HT-29 (cell line): Measurements from ENCODE around the gene NT5E. TPM values are rescaled to one million over a fixed set of nuclear protein-coding genes. Genes with fewer than 3 reads are reported as not detected.

Experiments used
- DNase-seq: peaks from one replicate; pipeline ENCODE4 v3.0.0-alpha.2; 2015; ENCODE audit warnings: low spot score
- total RNA-seq: library from RNA; depleted of rRNA; stranded (reverse); fragments of >200 nt; shearing (Covaris generic); gene quantifications from 2 replicates; pipeline ENCODE4 v1.2.3, GENCODE V29; 2014

Gene NT5E
- total RNA-seq, 1 experiment from 2014 or later, result 57.4 TPM

DNA sequence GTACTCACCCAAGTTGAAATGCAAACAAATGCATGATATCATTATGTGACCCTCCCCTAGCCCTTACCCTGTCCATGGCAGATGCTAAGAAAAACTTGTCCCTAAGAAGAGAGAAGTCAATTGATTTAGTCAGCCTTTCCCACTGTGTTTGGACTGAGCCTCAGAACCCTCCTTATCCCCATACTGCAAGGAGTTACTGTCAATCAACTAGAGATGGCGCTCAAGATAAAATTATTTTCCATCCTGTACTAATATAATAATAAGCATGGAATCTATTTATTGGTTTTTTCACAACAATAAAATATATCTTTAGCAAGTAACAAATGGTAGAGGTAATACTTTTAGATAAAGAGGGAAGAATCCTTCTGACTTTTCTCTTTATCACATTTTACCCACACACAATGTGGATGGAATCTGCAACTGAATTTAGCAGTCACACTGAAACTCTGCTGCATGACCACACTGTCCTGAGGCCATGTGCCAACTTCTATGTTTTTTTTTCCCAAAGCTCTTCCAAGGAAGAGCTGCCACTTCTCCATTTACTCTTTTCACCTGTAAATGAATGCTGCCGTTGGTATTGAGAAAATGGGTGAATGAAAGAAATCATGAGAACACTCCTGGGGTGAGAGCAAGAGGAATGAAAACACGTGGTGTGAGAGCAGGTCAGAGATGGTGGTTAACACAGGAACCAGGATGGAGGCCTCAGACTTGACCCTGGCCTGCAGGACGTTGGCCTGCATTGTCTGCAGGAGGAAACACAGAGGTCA is 10.5 kb downstream of the NT5E start:
- no peak for DNase-seq

DNA sequence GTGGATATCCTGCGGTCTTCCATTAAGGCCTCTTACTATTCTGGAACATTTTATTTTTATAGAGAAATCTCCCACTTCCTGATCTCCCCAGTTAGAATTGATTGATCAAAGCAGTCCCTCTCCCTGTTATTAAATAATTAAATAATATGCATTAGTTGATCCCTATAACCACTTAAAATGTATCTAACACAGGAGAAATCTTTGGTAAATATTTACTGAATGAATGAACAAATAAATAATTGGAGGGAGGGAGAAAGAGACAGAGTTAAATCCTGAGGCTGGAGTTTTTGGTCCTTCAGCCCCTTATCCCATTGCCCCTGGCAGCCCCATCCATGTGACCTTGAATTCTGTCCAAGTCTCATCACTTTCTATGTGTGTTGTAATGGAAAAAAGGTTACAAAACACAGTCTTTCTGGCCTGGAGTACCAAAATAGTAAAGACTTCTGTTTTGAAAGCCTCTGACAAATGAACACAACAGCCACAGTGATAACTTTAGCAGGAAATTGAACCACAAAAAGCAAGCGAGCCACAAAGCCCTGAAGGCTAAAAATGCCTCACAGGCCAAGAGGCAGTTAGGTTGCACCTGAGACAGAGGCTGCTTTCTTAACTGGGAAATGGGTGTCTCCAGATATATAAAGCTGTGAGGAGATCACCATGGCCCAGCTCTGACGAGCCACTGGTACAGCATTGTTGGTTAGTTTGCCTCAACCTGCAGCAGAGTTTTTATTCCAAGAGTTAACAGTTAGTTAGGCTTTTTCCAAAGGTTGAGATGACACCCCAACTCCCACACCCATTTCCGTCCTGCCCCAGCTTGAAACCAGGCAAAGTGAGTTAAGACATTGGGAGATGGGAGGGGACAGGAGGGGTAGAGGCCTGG is 11.3 kb downstream of the NT5E start:
- DNase-seq, result no peak

DNA sequence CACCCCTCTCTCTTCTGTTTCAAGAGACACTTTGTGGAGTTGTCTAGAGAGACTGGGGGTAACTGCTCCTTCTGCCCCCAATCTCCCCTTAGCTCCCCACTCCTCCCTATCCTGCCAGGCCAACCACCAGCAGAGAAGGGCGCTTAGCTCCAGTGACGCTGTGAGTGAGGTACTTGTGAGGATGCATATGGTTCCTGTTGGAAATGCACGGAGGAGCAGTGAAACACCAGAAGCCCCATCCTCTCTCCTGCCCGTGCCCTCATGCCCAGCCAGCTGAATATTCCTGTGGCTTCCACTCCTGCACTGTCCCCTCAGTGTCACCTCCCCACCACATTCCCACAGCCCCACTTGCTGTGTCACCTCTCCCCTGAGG is 11.9 kb downstream of the NT5E start:
- no peak for DNase-seq

DNA sequence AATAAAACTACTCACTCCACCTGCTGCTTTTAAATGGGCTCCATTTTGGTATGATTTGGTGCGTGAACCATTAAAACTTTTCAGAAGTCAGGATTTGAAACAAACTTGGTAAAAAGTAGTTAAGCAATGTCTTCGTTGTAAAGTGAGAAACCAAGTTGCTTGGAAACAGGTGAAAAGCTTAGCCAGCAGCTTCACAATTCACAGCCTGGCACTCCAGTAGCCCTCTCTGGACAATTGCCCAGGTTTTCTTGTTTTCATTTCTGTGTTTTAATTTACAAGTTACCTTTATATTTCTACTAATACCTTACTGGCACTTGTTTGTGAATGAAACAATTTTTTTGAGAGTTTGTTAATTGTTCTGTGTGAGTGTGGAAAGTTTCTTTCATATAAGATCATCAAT is 12.8 kb downstream of the NT5E start:
- DNase-seq, result no peak

DNA sequence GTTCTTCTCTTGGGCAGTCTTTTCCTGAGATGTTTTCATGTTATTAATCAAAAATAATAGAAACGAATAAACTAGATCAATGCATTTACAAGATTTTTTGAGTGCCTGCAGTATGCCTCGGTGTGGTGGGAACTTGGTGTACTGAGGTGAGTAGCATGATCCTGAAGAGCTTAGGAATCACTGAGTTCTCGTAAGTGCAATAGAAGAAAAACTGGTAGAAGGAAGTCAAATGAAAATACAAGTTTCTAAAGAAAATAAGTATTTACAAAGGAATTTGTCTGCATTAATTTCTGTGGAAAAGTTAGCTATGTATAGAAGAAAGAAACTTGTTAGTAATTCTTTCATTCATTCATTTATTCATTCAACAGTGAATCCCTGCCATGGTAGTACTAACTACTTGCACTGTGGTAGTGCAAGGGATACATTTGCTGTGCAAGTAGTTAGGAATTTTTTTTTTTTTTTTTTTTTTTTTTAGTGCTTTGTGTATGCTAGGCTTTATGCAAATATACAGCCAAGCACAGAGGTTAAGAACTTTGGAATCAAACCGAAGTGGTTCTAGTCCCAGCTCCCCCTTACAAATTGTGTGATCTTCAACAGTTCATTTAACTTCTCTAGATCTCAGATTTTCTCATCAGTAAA is 13.9 kb downstream of the NT5E start:
- no peak for DNase-seq

DNA sequence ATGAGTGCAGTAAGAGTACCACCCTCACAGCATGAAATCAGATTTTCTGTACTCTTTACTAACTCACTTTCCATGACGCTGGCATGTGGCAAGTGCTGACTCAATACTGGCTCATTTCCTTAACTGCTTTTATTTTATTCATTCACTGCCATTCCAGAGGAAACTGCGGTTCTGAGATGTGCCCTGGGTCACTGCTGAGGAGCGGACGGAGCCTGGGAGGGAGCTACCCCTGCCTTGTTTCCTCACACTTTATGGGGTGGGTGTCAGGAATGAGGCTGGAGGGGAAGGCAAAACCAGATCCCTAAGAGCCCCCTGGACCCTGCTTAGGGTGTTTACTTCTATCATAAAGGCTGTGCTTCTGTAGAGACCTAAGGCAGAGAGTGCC is 14.4 kb downstream of the NT5E start:
- DNase-seq, result peak; percentile 64

DNA sequence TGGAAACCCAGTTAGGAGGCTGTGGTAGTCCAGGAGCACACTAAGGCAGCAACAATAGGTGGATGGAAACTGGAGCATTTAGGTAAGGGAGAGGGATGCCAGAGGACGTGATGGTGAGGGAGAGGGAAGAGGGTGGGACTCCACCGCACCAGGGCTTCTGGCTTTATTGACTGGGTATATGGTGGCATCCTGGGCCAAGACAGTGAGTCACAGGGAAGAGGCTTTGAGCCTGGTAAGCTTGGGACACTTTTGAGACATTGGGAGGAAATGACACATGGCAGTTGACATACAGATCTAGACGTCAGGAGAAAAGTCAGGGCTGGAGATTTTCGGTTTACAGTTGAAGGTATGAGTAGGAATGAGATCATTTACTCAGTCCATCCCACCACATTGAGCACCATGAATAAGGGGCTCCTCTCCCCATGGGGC is 14.9 kb downstream of the NT5E start:
- DNase-seq, result peak; percentile 63

DNA sequence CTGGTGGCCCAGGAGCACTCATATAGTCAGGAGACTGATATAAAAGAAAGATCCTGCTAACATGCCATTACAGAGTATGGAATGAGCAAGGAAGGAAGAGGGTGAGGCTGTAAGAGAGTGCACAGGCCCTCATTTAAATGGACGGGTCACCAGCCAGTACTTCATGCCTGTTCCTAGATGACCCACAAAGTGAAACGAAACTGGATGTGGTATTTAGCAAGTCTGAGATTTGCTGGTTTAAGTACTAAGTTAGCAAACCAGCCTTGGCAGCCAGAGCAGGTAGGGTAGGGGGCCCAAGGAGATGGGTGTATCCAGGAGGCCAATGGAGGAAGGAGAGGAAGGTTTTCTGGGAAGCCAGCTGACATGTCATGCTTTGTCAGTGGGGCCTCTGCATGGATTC is 15.9 kb downstream of the NT5E start:
- DNase-seq, result no peak

DNA sequence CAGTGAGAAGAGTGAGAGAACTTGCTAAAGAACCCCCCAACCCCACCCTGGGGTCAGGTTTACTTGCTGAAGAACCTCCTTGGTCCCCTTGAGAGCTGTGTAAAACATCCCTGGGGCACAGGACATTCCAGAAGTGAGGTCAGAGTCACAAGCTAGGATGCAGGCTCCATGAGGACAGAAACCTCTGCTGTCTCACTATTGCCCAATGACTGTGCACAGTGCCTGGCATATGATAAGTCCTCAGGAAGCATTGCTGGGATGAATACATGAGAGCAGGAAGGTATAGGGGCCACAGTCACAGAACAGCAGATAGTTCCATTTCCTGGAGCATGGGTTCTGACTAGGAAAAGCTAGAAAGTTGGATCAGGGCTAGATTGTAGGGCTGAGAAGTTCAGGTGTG is 18.4 kb downstream of the NT5E start:
- DNase-seq, result no peak

DNA sequence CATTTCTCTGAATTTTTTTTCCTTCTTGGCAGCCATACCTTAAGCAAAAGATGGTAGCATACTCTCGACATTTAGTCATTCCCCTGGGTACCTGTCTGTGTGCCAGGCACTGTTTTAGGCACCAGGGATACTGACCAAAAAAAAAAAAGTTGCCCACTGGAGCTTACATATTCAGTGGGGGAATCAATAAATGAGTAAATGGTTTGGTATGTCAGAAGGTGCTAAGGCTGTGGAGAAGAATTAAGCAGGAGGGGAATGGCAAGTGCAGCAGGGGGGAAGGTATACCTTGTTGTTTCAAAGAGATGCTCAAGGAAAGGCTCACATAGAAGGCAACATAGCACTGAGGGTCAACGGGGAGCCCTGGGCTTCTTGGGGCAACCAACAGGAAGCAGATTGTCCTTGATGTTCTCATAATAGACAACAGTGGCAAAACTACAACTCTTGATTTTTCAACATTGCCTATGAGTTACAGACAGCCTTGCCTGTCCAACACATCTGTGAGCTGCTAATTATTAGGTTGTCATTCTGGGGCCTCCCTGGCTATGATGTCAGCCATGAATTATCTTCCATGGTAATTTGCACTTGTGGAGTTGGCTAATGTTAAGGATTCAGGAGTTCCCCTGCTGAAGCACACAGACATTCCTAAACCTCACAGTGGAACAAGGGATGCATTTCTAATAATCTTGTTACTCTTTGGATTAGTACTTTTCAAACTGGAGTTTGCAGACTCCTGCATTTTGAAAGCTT is 19.6 kb downstream of the NT5E start:
- no peak for DNase-seq

DNA sequence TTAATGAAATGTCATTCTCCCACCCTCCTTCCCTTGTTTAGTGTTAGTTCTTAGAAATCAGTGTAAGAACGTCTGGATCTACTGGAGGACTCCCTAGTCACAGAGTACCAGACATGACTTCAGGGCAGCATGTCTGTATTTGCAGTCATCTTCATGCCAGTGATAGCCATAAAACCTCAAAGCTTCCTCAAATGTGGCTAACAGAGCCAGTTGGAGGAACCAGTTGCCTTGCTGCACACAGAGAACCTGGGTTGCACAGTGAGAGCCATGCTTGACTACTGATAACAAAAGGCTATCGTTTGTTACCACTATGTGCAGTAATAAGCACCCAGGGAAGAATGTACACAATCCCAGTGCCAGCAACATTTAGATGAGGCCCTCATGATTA is 20.1 kb downstream of the NT5E start:
- DNase-seq, result no peak

DNA sequence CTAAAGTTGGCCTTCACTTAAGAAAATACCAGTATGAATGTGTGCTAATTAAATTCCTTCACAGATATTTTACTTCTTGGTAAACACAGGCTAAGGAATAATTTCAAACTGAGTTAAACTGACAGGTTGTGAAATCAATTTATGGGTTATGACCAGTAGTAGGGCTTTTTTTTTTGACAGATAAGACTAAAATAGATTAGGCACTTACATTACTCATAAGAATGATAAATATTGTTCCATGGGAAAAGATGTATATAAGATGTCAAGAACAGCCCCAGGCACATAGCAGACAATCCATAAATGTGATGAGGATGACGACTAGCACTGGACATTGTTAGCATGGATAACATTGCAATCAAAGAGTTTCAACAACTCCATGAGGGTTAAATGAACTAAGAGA is 22.9 kb downstream of the NT5E start:
- no peak for DNase-seq

DNA sequence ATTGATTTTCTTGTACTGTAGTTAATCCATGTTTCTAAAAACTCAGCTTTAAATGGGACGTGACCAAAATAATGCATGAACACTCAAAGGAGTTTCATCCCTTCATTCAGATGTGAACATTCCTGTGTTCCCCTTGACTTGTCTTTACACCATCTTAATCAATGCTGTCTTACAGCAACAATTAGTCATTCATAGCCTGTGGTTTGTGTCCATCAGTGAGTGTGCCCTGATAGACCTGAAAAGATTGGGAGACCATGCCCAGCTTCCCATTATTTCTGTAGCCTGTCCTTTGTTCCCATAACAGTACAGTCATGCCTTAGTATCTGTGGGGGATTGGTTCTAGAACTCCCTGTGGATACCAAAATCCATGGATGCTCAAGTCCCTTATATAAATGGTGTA is 23.9 kb downstream of the NT5E start:
- DNase-seq, result no peak

DNA sequence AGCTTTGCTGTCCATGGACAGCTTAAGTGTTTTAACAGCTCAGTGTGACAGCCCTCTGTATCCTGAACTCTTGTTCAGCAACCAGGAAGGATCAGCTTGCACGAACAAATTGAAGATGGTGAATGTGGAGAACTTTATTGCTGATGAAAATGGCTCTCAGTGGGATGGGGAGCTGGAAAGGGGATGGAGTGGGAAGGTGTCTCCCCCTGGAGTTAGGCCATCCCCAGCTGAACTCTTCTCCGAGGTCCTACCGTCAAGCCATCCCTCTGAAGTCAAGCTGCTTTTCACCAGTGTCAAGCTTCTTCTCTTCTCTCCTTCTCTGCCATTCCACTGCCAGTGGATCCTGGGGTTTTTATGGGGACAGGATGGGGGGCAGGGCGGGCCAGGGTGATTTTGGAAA is 26.6 kb downstream of the NT5E start:
- no peak for DNase-seq

DNA sequence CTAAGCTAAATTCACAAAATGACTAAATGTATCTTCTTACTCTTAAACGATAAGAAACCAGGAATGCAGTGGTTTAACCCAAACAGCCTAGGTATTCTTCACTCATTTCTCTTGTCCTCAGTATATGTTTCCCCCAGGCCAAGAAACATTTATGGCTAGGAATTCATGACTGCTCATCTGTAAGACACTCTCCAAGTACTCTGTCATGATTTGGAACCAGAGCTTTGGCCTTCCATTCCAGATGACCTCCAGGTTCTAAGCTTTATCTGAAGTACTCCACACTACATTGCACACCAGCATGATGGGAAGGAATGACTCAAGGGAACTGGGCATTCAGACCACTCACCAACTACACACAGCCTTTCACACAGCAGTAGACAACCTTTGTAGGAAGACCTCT is 29.3 kb downstream of the NT5E start:
- no peak for DNase-seq

DNA sequence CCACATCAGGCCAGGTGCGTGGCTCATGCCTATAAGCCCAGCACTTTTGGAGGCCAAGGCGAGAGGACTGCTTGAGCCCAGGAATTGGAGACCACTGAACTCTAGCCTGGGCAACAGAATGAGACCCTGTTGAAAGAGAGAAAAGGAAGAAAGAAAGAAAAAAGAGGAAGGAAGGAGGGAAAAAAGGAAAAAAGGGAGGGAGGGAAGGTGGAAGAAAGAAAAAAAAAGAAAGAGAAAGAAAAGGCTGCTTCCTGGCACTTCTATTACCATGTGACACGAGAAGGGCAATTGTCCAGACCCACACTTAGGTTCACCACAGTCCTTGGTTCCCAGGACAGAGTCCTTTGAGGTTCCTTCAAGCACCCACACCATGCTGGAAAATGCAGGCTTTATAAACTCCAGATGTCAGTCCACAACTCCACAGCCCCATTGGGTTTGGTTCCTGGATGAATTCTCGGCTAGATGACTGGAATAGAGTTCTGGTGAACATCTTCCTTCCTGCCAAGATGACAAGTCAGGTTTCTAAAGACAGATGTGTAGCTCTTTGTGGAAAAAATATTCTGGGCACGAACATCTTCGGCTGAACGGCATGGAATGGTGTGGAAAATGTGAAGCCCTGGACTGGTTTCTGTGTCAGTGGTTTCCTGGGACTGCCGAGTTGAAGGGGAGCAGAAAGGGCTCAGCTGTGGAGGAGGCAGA is 32.5 kb downstream of the NT5E start:
- DNase-seq, result no peak

DNA sequence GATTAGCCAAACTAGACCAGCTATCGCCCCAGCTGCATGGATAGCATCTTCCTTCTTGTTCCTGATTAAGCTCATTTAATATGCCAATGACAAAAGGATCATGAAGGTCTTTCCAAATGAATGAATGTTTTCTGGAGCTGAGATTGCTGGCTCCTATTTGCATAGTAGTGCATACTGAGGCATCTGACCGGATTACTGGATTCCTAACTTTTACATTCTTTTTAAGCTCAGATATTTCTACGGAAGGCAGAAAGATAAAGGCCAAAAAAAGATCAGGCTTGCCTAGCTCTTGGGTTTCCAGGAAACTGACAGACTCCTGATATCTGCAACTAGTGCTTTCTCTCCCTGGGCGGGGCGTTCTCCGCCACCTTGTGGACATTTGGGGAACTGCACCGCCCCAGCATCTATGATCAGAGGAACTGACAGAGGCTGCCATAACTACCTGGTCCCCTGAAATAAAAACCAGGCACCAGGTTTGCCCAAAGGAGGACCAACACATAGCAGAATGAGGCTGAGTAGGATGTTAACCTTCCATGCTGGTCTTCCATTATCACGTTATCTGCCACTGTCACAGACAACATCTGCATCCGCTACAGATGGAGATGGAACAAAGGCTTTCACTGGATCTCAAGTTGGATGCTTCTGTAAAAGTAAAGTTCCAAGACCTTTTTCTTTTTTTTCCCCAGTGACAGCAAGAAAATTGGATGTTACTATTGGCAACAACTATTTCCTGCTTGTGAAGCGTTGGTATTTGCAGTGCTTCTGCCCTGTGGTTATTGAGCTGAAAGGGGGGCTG is 33.2 kb downstream of the NT5E start:
- DNase-seq, result peak; percentile 91

DNA sequence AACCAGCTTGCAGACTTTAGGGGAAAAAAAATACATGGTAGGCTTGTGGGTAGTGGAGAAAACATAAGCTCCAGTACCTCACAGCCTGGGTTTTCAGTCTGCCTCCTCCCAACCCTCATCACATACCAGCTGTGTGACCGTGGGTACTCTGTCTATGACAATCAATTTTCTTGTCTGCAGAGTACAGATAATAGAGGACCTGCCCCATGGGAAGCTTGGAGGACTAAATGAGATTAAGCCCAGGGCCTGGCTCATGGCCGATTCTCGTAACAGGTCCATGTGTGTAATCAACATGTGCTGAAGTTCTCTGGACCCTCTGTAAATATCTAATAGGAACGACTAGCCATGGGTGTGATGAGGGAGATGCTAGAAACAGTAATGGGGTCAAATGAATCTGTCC is 34.0 kb downstream of the NT5E start:
- no peak for DNase-seq

DNA sequence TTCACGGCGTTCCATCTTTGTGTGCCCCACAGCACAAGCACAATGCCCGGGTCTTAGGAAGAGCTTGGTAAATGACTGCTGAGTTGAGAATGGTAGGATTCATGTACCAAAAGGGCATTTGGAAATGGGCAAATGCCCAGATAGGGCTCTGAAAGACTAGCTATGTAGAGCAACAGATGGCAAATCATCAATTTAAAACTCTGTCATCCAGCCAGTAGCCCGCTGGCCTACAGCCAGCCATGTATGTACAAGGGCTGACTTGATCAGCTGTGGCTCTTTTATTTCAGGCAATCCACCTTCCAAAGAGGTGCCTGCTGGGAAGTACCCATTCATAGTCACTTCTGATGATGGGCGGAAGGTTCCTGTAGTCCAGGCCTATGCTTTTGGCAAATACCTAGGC is 35.1 kb downstream of the NT5E start:
- no peak for DNase-seq

DNA sequence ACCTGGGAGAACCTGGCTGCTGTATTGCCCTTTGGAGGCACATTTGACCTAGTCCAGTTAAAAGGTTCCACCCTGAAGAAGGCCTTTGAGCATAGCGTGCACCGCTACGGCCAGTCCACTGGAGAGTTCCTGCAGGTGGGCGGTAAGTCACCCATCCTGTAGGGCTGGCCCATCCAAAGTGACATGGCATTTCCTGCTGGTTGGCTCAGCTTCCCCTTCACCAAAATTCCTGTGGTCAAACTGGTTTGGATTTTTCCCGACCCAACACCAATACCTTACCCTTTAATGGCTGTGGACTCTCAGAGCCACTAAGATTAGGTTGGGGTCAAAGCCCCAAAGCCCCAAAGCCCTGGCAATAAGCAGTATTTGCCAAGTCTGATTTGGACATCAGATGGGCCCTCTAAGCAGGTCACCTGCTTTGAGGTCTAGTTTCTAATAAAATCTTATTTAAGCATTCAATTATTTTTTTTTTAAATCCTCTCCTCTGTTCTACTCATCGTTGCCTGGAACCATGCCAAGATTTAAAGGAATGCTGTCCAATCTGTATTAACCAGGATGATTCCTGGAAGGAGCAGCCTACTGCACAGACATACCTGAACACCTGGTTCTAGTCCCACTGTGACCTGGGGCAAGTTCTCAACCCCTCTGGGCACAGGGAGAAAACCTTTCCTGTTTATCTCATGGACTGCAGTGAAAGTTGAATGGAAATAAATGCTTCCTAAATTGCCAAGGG is 40.8 kb downstream of the NT5E start:
- peak; percentile 82 for DNase-seq
